Neutrophil (primary cell): ENCODE data around the gene BNIP3.
A peak's percentile ranks its signal among the peaks of the same experiment; 100 is the strongest.

Experiments used
- H3K27ac ChIP-seq: fragments of 200-600 bp; sonication (generic); 2 replicates; pipeline ENCODE4 v1.5.1; 2016; ENCODE audit warnings: mild to moderate bottlenecking, moderate library complexity
- H3K27me3 ChIP-seq: fragments of 200-600 bp; sonication (generic); 2 replicates; pipeline ENCODE4 v1.6.0; 2016; ENCODE audit warnings: mild to moderate bottlenecking
- H3K36me3 ChIP-seq: fragments of 200-600 bp; sonication (generic); 2 replicates; pipeline ENCODE4 v1.5.1; 2017
- H3K4me1 ChIP-seq, 2 experiments: fragments of 200-600 bp in 1 of 2; sonication (generic) in 1 of 2; 1 replicate in 1 of 2; 2 replicates in 1 of 2; pipeline versions ENCODE4 v1.5.1 to v1.6.1; 2013 to 2016; ENCODE audit warnings: low read depth in 1 of 2, low read length in 1 of 2, mild to moderate bottlenecking in 1 of 2, moderate library complexity in 1 of 2; ENCODE audit not compliant: control insufficient read depth in 1 of 2, insufficient read depth in 1 of 2
- H3K4me3 ChIP-seq, 2 experiments: fragments of 200-600 bp in 1 of 2; sonication (generic) in 1 of 2; 1 replicate in 1 of 2; 2 replicates in 1 of 2; pipeline ENCODE4 v1.5.1; 2013 to 2016; ENCODE audit warnings: low read depth in 1 of 2, low read length in 1 of 2, mild to moderate bottlenecking in 1 of 2, moderate library complexity in 1 of 2
- H3K9me3 ChIP-seq: fragments of 200-600 bp; sonication (generic); 2 replicates; pipeline ENCODE4 v1.5.1; 2016
- TF ChIP-seq, protein P1 (sequence below): fragments of 200-600 bp; sonication (generic); IDR thresholded peaks from 2 replicates; pipeline ENCODE4 v1.5.1; 2016; ENCODE audit warnings: antibody characterized with exemption

BNIP3 gene

DNA sequence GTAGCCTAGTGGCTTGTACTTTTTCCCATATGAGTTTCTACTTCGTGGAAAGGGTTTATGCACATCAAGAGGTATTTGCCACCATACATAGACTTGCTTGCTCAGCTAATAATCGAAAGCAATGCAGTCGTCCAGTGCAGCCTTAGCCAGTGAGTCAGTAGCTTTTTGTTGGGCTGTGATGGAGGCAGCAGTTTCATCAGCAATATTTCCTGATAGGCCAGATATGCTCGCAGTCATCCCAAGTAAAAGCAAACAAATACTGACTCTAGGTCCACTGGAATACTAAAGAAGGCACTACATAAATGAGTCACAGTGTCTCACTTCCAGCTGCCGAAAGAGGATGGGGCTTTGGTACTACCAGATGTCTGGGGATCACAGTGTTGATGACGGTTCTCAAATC lies 2.1 kb upstream of the BNIP3 start:
- H3K27ac ChIP-seq = no peak overlapping the region
- TF ChIP-seq, protein P1, sequence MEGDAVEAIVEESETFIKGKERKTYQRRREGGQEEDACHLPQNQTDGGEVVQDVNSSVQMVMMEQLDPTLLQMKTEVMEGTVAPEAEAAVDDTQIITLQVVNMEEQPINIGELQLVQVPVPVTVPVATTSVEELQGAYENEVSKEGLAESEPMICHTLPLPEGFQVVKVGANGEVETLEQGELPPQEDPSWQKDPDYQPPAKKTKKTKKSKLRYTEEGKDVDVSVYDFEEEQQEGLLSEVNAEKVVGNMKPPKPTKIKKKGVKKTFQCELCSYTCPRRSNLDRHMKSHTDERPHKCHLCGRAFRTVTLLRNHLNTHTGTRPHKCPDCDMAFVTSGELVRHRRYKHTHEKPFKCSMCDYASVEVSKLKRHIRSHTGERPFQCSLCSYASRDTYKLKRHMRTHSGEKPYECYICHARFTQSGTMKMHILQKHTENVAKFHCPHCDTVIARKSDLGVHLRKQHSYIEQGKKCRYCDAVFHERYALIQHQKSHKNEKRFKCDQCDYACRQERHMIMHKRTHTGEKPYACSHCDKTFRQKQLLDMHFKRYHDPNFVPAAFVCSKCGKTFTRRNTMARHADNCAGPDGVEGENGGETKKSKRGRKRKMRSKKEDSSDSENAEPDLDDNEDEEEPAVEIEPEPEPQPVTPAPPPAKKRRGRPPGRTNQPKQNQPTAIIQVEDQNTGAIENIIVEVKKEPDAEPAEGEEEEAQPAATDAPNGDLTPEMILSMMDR = no peak
- no peaks in the 10 kb centered on the region for H3K36me3 ChIP-seq

DNA sequence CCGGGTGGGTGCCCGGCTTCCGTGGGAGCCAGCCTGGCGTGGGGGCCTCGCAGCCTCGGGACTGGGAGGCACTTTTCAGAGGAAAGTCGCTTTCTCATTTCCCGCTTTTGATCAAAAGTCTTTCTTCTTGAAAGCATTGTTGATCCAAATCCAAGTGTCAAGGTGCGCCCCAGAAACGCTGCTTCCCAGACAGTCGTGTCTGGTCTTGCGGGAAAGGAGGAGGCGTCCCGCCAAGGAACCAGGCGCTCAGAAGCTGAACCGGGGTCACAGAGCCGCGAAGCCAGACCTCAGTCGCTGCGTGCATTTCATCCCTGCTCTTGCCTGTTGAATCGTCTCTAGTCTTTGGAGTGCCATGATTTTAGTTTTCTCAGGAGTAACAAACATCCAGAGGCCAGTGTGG lies 1.1 kb upstream of the BNIP3 start:
- H3K9me3 ChIP-seq = no peaks in the 10 kb centered on the region
- peaks cover 9 to 18% of the 10 kb centered on the region in 2 experiments for H3K4me1 ChIP-seq
- H3K36me3 ChIP-seq = no peaks in the 10 kb centered on the region
- H3K27ac ChIP-seq = no peak overlapping the region
- peaks cover 92% of the 10 kb centered on the region for H3K27me3 ChIP-seq
- TF ChIP-seq, protein P1 = no peak
- H3K4me3 ChIP-seq = peak overlapping the region in 1 of 2 experiments; percentile 58

More for the DNA sequence above, 2.1 kb upstream of the BNIP3 start:
- H3K4me1 ChIP-seq = peaks cover 9 to 18% of the 10 kb centered on the region in 2 experiments
- H3K27me3 ChIP-seq = peaks cover 85% of the 10 kb centered on the region
- no peak overlapping the region for H3K4me3 ChIP-seq
- H3K9me3 ChIP-seq = no peaks in the 10 kb centered on the region

DNA sequence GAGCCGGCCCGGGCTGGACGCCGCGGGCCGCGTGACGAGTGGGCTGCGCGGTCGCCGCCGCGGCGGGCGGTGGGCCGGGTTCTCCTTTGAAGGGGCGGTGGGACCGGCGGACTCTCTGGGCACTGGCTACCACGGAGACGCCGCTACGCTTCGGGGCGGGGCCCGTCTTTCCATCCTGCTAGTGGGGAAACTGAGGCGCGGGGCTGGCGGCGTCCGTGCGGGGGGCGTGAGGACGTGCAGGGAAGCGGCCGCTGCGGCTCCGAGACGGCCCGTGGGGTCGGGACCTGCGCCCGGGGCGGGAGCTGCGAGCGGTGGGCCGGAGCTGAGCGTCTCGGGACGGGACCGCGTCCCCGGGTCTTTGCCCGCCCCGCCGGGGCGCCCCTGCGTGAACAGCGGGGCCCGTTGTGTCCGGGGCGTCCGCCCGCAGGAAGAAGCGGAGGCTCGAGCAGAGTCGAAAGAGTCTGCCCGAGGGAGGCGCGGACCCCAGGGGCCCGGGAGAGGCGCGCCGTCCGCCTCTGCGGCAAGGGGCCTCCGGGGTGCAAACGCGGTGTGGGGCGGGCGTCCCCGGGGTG lies 548 bp upstream of the BNIP3 start:
- no peaks in the 10 kb centered on the region for H3K36me3 ChIP-seq

DNA sequence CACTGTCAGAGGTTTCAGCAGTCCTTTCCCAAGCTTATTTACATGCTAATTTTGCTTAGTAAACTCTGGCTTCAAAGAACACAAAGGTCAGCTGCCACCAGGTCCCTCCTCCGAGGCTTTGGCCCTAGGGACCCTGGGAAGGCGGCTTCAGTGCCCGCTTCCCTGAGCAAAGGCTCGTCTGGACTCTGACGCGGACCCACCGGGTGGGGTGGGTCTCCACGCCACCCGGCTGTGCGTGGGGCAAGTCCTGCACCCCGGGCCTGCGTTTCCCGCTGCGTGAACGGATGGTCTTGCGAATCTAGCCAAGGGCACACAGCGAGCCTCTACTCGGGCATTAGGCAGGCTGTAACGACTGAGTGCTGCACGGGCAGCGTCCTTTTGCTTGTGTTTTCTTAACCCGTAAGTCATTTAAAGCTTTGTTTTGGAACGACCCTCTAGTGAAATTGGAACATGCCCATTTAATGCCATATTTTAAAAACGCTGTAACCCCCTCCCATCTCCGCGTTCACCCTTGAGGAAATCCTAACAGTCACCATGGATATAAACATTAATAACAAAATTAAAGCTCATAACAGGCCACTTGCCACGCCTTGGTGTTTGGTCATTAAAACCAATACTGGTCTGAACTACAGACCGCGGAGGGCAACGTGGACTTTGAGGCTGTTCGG lies 828 bp downstream of the BNIP3 start:
- H3K9me3 ChIP-seq = no peaks in the 10 kb centered on the region
- H3K36me3 ChIP-seq = no peaks in the 10 kb centered on the region
- TF ChIP-seq, protein P1 = no peak
- H3K27me3 ChIP-seq = peaks cover 82% of the 10 kb centered on the region
- H3K27ac ChIP-seq = no peak overlapping the region
- H3K4me3 ChIP-seq = peak overlapping the region; percentile 63 to 75
- H3K4me1 ChIP-seq = peaks cover 9 to 18% of the 10 kb centered on the region in 2 experiments

More for the DNA sequence above, 548 bp upstream of the BNIP3 start:
- Histone ChIP-seq H3K4me1 (peaks cover 9 to 18% of the 10 kb centered on the region in 2 experiments), H3K4me3 (peak overlapping the region; percentile 58 to 63), H3K27me3 (peaks cover 93% of the 10 kb centered on the region), H3K27ac (no peak overlapping the region), H3K9me3 (no peaks in the 10 kb centered on the region)
- TF ChIP-seq, protein P1 = no peak

DNA sequence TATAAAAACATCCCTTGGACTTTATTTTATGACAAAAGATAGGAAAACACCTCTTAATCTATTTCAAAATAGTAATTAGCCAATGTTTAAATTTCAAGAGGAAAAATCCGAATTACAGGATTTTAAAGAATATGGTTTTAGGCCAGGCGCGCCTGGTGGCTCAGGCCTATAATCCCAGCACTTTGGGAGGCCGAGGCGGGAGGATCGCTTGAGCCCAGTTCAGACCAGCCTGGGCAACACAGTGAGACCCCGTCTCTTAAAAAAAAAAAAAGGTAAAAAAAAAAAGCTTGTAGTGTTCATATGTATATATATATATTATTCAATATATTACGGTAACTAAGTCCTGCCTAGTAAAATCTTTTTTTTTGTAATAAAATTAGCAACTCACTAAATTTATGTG lies 1.4 kb downstream of the BNIP3 start:
- Histone ChIP-seq H3K4me3 (no peak overlapping the region), H3K27me3 (peaks cover 77% of the 10 kb centered on the region), H3K4me1 (peaks cover 9 to 18% of the 10 kb centered on the region in 2 experiments), H3K36me3 (no peaks in the 10 kb centered on the region), H3K9me3 (no peaks in the 10 kb centered on the region), H3K27ac (no peak overlapping the region)
- TF ChIP-seq, protein P1 = no peak
